Left kidney (tissue), 2 donors: ENCODE measurements around the gene CLNK. TPM values are rescaled to one million over a fixed set of nuclear protein-coding genes. Genes with fewer than 3 reads are reported as not detected.

Source experiments
- DNase-seq: peaks from one replicate; pipeline ENCODE4 v3.0.0-alpha.2; 2013
- polyA plus RNA-seq: library from polyadenylated mRNA; unstranded; fragments of 120-200 nt; gene quantifications from one replicate; pipeline ENCODE4 v1.2.1, GENCODE V29; 2013; ENCODE audit not compliant: insufficient read length

The CLNK gene
- polyA plus RNA-seq, 1 donor, result 0.91 TPM

DNA sequence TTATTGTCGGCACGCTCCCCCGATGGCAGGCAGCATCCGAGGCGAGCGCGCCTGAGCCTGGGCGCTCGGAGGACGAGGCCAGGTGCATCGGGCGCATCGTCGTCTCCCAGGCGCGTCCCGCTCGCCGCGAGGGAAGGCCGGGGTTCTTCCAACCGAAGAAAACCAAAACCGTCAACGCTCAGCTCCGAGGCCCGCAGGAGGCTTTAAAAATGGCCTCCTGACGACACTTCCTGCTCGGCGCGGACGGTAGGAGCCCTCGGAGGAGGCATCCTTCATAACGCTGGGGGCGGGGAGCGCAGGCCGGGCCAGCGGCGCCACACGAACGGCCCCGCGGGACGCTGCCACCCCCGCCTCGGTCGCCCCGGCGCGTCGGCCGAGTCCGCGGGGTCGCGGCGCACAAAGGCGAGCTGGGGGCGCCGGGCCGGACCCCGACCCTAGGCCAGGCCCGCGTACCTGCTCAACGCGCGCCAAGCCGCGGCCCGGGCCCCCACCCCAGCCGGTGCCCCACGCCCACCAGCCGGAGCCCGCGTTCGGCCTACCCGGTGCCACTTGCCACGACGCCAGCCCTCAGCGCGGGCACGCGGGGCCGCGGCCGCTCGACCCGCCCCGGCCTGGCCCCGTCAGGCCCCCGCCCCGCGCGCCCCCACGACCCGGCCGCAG, 227.8 kb downstream of the CLNK start:
- DNase-seq, result no peak

- DNase-seq, result no peak
Observed at GRCh38 chr4:10456260-10456594, 228.3 kb downstream of the CLNK start.

DNA sequence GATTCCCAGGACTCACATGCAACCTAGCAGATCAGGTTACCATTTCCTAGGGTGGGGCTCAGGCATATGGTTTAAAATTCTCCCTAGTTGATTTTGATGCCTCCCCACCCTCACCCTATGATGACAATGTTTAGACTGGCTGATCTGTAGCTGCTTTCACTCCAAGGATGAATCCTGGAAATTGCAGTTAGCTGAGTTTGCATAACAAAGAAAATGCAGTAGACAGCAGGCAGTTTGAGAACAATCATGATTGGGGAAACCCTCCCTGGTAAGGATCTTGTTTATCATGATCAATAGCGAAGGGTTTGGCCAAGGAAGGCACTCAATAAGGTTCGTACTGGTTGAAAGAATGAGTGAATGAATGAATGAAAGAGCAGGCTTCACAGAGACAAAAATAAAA, 229.4 kb downstream of the CLNK start:
- no peak for DNase-seq

DNA sequence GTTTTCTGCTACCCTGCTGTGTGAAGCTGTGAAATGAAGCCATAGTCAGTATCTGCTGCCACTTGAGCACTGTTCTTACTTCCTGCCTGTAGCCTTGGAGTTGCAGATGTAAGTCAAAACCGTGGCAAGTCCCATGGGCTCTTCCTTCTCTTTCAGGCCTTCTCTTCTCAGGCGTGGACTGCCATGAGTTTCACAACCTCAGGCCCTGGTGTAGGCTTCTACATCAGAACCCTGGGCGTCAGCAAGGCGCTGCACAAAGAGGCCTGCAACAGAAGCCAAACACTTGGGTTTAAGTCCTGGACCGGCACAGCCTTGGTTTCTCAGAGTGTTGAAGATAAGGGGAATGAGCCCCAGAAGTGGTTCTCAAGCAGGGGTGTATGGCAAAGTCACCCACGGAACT, 229.8 kb downstream of the CLNK start:
- no peak for DNase-seq

- DNase-seq, result no peak
Observed at GRCh38 chr4:10454121-10454520, 230.4 kb downstream of the CLNK start.

- no peak for DNase-seq
Observed at GRCh38 chr4:10448991-10449390, 235.6 kb downstream of the CLNK start.

- no peak for DNase-seq
Observed at GRCh38 chr4:10442976-10443375, 241.6 kb downstream of the CLNK start.

GRCh38 chr4:10441512-10441911, 243.1 kb downstream of the CLNK start:
- DNase-seq, result no peak

DNA sequence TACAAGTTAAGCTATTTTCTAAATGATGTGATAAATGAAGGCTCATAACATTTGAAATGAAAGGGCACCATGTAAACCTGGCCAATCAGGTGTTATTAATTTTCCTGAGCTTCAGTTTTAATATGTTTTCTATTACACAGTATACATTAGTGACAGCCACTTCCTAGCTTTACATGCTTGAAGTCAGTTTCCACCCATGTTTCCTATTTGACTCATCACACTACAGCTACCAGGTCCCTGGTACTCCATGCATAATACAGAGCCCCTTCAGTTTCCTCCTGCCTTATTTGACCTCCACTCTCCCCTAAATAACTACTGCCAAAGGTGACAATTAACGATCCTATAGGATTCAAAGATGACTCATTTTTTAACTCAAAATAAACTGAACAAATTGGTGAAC, 245.6 kb downstream of the CLNK start:
- DNase-seq, result no peak

DNA sequence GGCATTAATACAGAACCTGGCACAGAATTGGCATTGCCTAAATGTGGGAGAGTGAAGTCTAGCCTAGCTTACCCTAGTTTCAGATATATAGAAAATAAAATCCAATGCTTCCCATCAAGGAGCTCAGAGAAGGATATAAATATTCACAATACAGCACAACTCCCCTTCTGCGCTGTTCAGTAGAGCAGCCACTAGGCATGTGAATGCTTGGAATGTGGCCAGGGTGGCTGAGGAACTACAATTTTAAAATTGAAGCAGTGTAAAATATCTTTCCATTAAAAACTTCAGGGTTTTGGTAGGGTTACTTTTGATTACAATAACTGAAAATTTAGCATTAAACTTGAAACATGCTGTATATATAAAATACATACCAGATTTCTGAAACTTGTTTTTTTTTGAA, 246.8 kb downstream of the CLNK start:
- no peak for DNase-seq

Other genes starting within 250 kb of the CLNK start
- gene ZNF518B, start 227.3 kb downstream of the CLNK start, polyA plus RNA-seq, result 32.7 TPM